Keratinocyte (primary cell): Measurements from ENCODE around the gene HSD17B1. TPM values are rescaled to one million over a fixed set of nuclear protein-coding genes. Genes with fewer than 3 reads are reported as not detected.

Experiments
- DNase-seq: peaks from one replicate; pipeline ENCODE4 v3.0.0-alpha.2; 2011; ENCODE audit warnings: low read depth, missing footprints, low spot score
- FAIRE-seq: peaks from 2 replicates; lab custom pipeline; 2011; peaks lifted over from hg19 to GRCh38; lab: Jason Lieb, UNC
- H2AFZ ChIP-seq: 2 replicates; pipeline ENCODE4 v1.6.0; 2012; ENCODE audit warnings: low read length, control low read depth, inconsistent platforms; ENCODE audit not compliant: control insufficient read depth
- H3K27ac ChIP-seq: 2 replicates; pipeline ENCODE4 v1.5.1; 2011; ENCODE audit warnings: low read length; ENCODE audit not compliant: control insufficient read depth, insufficient read depth
- H3K27me3 ChIP-seq: 3 replicates; pipeline ENCODE4 v1.6.0; 2011; ENCODE audit warnings: low read length; ENCODE audit not compliant: control insufficient read depth, insufficient read depth; ENCODE audit errors: extremely low read depth
- H3K36me3 ChIP-seq, 2 experiments: 2 replicates in 1 of 2; 3 replicates in 1 of 2; pipeline ENCODE4 v1.5.1; 2011; ENCODE audit warnings: low read length in 2 of 2, mild to moderate bottlenecking in 1 of 2; ENCODE audit not compliant: control insufficient read depth in 2 of 2, insufficient read depth in 2 of 2; ENCODE audit errors: extremely low read depth in 1 of 2
- H3K4me1 ChIP-seq: 3 replicates; pipeline ENCODE4 v1.5.1; 2011; ENCODE audit warnings: low read length; ENCODE audit not compliant: control insufficient read depth, insufficient read depth; ENCODE audit errors: extremely low read depth
- H3K4me2 ChIP-seq: 3 replicates; pipeline ENCODE4 v1.6.0; 2011; ENCODE audit warnings: low read depth, low read length; ENCODE audit not compliant: control insufficient read depth, insufficient read depth; ENCODE audit errors: extremely low read depth
- H3K4me3 ChIP-seq, 3 experiments: fragments of 200-600 bp in 1 of 3; sonication (generic) in 1 of 3; 2 replicates in 2 of 3; 3 replicates in 1 of 3; pipeline ENCODE4 v1.5.1; 2011 to 2016; ENCODE audit warnings: low read length in 3 of 3, mild to moderate bottlenecking in 3 of 3, control low read depth in 2 of 3, inconsistent platforms in 1 of 3, low read depth in 1 of 3, mixed read lengths in 1 of 3, mixed run types in 1 of 3, moderate library complexity in 1 of 3; ENCODE audit not compliant: control insufficient read depth in 2 of 3, insufficient read depth in 2 of 3; ENCODE audit errors: extremely low read depth in 1 of 3
- H3K79me2 ChIP-seq: 2 replicates; pipeline ENCODE4 v1.6.0; 2012; ENCODE audit warnings: low read length; ENCODE audit not compliant: control insufficient read depth, insufficient read depth
- H3K9ac ChIP-seq: 3 replicates; pipeline ENCODE4 v1.6.0; 2011; ENCODE audit warnings: low read length; ENCODE audit not compliant: control insufficient read depth, insufficient read depth; ENCODE audit errors: extremely low read depth
- H3K9me1 ChIP-seq: 3 replicates; pipeline ENCODE4 v1.6.0; 2011; ENCODE audit warnings: low read length; ENCODE audit not compliant: control insufficient read depth, insufficient read depth; ENCODE audit errors: extremely low read depth
- H3K9me3 ChIP-seq: 2 replicates; pipeline ENCODE4 v1.5.1; 2012; ENCODE audit warnings: low read depth, low read length; ENCODE audit not compliant: control insufficient read depth
- H4K20me1 ChIP-seq: 3 replicates; pipeline ENCODE4 v1.6.0; 2011; ENCODE audit warnings: low read length; ENCODE audit not compliant: control insufficient read depth, insufficient read depth; ENCODE audit errors: extremely low read depth
- CTCF ChIP-seq, 3 experiments: IDR thresholded peaks in 1 of 3; conservative IDR thresholded peaks in 1 of 3; optimal IDR thresholded peaks in 1 of 3; 2 replicates in 2 of 3; 3 replicates in 1 of 3; pipeline versions ENCODE3 to v1.5.1; 2011; ENCODE audit warnings: low read length in 3 of 3, mild to moderate bottlenecking in 3 of 3, moderate library complexity in 2 of 3, control low read depth in 1 of 3, inconsistent platforms in 1 of 3; ENCODE audit not compliant: insufficient read depth in 2 of 3; ENCODE audit errors: extremely low read depth in 1 of 3
- EZH2 ChIP-seq: IDR thresholded peaks from one replicate; pipeline ENCODE4 v1.6.1; 2012; ENCODE audit warnings: inconsistent platforms, mild to moderate bottlenecking, low read length, moderate library complexity
- dilution Hi-C: fragments of 300-500 bp; cut with MboI; formaldehyde crosslinking; loops from one replicate; pipeline ENCODE4 v1.7.0; 2020; ENCODE audit warnings: low sequenced_read_pairs; ENCODE audit not compliant: extremely low pct_ligation_motif_present
- polyA plus RNA-seq, 5 experiments: library from polyadenylated mRNA; depleted of rRNA in 3 of 5; stranded (reverse) in 3 of 5; stranded (forward) in 1 of 5; unstranded in 1 of 5; fragments of >200 nt; gene quantifications; 1 replicate in 1 of 5; 2 replicates in 3 of 5; 3 replicates in 1 of 5; pipeline versions ENCODE4 v1.2.1 to v1.2.3, GENCODE V29; 2011 to 2012; ENCODE audit warnings: missing spikeins in 2 of 5, low read depth in 1 of 5, low replicate concordance in 1 of 5

Gene HSD17B1
- polyA plus RNA-seq, 1 donor (not counting 4 experiments of a cell fraction or from before 2014, with no cell fraction given): 5.3 TPM

- H2AFZ ChIP-seq: no peak overlapping the region
- dilution Hi-C loops: no loop called here
Observed at GRCh38 chr17:42547001-42547461, 5.7 kb upstream of the HSD17B1 start.

DNA sequence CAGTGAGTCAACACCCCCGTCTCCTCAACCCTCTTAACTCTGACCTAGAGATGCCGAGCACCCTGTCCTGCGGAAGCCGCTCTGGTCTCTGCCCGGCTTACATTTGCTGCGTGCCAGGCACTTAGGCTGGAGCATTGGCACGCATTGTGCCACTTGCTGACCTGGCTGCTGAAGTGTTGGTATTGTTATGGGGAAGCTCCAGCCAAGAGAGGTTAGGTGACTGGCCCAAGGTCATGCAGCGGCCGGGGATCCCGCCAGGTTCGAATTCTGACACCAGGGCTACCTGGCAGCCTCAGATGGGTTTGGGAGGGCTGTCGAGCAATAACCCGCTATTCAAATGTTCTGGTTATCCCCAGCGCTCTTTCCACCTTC, 5.0 kb upstream of the HSD17B1 start:
- peaks cover 8% of the 10 kb centered on the region for H3K4me1 ChIP-seq
- peak overlapping the region; percentile 76 for H3K4me2 ChIP-seq
- no peak overlapping the region for H3K27ac ChIP-seq
- no peaks in the 10 kb centered on the region for H4K20me1 ChIP-seq
- no peak for TF ChIP-seq EZH2
- TF ChIP-seq CTCF (optimal IDR thresholded peaks at IDR 0.05 in 1 of 3, IDR thresholded peaks at IDR 0.05 in 1 of 3, conservative IDR thresholded peaks at IDR 0.05 in 1 of 3; ENCODE audit: extremely low read depth in 1 of 3, insufficient read depth in 2 of 3, low read length in 3 of 3): no peak
- H2AFZ ChIP-seq: no peak overlapping the region
- FAIRE-seq: no peak
- H3K36me3 ChIP-seq: peaks cover 2 to 7% of the 10 kb centered on the region in 2 experiments
- H3K9ac ChIP-seq: no peak overlapping the region
- no peak for DNase-seq
- dilution Hi-C loops: no loop called here
- no peaks in the 10 kb centered on the region for H3K9me3 ChIP-seq
- H3K27me3 ChIP-seq: no peaks in the 10 kb centered on the region
- no peak overlapping the region for H3K4me3 ChIP-seq
- H3K9me1 ChIP-seq: no peaks in the 10 kb centered on the region
- no peaks in the 10 kb centered on the region for H3K79me2 ChIP-seq

More at GRCh38 chr17:42547001-42547461, 5.7 kb upstream of the HSD17B1 start:
- Histone ChIP-seq H3K27ac (no peak overlapping the region), H3K79me2 (no peaks in the 10 kb centered on the region), H3K4me1 (peaks cover 8% of the 10 kb centered on the region), H4K20me1 (no peaks in the 10 kb centered on the region), H3K9me1 (no peaks in the 10 kb centered on the region), H3K36me3 (peaks cover 3 to 7% of the 10 kb centered on the region in 2 experiments), H3K9me3 (no peaks in the 10 kb centered on the region), H3K4me2 (no peak overlapping the region), H3K27me3 (no peaks in the 10 kb centered on the region), H3K4me3 (no peak overlapping the region), H3K9ac (no peak overlapping the region)
- TF ChIP-seq EZH2 (no peak), CTCF (optimal IDR thresholded peaks at IDR 0.05 in 1 of 3, IDR thresholded peaks at IDR 0.05 in 1 of 3, conservative IDR thresholded peaks at IDR 0.05 in 1 of 3; ENCODE audit: extremely low read depth in 1 of 3, insufficient read depth in 2 of 3, low read length in 3 of 3) (no peak)
- FAIRE-seq (no peak), DNase-seq (no peak)
